GM04504 (cell line): Measurements from ENCODE around the gene SH2D3C.

Experiments used
- DNase-seq: peaks from one replicate; pipeline ENCODE4 v3.0.0-alpha.2; 2012; ENCODE audit warnings: low read depth

The SH2D3C gene

GRCh38 chr9:127778280-127779135, at the start of gene SH2D3C:
SH2D3C (minus strand) TSS chr9:127778666; CDS start chr9:127778627, 39 bp downstream.
- no peak for DNase-seq

DNA sequence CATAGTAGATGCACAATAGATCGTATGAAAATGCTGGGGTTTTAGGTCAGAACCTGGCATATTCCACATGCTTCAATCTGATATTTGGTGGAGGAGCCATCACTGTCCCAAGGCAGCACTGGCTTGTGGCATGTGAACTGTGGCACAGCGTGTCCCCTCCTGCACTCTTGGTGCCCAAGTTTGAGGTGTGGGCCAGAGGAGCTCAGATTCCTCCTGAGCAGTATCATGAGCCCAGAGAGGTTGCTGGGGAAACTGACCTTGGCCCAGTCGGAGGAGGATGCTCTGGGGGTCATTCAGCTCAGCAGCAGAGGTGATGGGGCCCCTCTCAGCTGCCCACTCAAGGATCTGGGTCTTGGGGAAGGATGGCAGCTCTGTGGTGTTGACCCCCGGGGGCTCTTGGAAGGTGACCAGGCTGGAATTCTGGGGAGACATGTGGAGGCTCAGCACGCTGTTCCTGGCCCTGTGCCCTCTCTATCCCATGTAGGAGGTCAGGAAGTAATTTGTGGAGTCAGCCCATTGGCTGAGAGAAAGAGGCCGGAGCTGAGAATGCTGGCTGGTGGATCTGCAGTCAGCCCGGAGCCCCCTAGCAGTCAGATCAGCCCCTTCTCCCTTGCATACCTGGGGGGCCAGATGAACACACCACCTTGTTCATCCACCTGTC, 47.9 kb upstream of the SH2D3C start:
- DNase-seq, result no peak

DNA sequence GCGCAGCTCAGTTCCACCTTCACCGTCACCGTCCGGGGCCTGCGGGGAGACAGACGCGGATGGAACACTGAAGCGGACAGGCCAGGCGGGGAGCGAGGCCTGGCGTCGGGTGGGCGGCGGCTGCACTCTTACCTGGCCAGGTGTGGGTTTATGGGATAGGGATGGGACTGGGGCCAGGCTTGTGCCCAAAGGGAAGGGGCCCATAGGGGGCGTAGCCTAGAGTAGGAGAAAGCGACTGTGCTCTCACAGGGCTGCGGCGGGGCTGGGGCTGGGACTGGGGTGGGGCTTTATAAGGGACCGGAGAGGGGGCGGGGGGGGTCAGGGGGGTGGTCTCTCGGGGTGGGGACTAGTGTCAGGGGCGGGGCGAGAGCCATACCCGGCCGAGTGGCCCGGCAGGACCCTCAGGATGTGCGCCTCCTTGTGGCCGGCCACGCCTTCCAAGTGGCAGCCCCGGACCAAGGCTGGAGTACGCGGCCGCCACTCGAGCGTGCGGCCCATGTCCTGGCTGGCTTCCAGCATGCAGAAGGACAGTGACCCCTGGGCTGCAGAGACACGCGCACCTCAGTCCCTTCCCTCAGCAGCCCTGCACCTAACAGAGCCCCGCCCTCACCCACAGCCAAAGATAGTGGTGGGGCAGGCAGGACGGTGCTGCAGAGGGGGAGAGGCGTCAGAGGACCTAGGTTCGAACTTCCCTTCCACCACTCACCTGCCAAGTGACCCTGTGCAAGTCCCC, 47.0 kb upstream of the SH2D3C start:
- DNase-seq, result no peak

DNA sequence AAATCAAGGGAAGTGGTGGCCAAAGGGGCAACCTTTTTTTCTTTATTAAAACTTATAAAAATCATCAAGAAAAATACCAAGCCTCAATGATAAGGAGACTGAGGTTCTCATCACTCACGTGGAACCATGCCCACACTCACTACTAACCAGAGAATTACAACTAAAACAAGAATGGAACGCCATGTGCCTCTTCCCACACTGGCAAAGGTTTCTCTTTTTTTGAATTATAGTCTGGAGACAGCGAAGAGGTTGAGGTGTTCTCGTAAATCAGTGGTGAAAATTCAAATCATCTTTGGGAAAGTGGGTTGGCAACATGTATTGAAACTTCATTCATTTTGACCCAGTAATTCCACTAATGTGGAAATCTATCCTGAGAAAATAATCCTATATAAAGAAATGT, 43.6 kb upstream of the SH2D3C start:
- no peak for DNase-seq

- DNase-seq, result no peak
Measured at GRCh38 chr9:127818574-127818973, 40.1 kb upstream of the SH2D3C start.

- no peak for DNase-seq
Measured at GRCh38 chr9:127817881-127818434, 39.5 kb upstream of the SH2D3C start.

GRCh38 chr9:127816728-127817127, 38.3 kb upstream of the SH2D3C start:
- DNase-seq, result no peak

DNA sequence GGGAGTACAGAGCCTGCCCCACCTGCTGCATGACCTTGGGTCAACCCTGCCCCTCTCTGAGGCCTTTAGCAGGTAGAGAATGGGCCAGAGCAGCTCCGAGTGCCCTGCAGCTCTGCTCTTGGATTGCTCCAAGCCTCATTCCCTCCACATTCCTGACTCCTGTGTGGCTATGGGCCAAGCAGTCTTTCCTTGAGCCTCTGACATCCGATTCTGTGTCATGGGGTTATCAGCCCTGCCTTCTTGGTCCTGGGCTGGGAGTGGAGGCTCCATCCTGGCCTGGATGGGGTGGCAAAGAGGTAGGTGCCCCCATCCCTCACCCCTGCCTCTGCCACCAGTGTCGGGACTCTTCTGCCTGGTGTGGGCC, 37.9 kb upstream of the SH2D3C start:
- DNase-seq, result no peak

- no peak for DNase-seq
Measured at GRCh38 chr9:127815512-127816361, 37.3 kb upstream of the SH2D3C start.

DNA sequence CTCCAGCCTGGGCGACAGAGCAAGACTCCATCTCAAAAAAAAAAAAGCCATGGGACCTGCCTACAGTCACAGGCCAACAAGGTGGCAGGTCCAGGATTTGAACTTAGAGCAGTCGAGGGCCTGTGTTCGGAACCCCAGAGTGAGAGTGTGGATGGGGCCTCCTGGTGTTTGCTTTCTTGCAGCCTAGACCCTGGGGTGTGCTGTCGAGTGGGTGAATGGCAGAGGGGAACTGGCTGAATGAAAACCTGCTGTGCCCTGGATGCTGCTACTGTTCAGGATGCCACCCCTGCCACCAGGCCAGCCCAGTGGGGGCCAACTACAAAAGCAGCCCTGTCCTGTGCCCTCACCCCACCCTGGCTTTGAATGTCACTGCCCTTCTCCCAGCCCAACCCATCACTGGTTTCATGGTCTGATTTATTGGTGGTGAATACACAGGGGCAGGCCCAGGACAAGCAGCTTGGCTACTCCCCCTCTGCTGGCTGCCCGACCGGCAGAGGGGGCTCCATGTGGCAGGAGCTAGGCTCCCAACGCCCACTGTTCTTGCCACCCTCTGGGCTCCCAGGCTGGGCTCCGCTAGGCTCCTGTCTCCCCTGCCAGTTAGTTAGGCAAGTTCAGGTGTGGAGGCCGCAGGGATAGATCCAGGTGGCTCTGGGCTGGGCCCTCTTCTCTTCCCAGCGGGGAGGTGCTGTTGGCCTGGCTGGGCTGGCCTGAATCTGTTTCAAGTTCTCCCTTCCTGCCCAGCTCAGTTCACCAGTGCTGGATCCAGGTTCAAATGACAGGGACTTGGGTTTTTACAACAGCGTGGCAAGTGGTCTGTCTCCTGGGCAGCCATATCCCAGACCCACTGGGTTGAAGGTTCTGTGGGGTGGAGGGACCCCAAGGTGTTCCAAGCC, 36.4 kb upstream of the SH2D3C start:
- DNase-seq, result no peak

DNA sequence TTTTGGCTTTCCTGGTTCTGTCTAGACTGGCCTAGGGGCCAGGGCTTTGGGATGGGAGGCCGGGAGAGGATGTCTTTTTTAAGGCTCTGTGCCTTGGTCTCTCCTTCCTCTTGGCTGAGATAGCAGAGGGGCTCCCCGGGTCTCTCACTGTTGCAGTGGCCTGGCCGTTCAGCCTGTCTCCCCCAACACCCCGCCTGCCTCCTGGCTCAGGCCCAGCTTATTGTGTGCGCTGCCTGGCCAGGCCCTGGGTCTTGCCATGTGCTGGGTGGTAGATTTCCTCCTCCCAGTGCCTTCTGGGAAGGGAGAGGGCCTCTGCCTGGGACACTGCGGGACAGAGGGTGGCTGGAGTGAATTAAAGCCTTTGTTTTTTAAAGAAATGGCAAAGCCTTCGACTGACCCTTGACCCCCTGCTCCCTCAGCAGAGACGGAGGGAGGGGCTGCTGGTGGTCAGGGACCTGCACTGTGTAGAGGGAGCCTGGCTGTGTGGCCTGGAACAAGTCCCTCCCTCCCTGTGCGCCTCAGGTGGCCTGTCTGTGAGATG, 35.3 kb upstream of the SH2D3C start:
- DNase-seq, result no peak

DNA sequence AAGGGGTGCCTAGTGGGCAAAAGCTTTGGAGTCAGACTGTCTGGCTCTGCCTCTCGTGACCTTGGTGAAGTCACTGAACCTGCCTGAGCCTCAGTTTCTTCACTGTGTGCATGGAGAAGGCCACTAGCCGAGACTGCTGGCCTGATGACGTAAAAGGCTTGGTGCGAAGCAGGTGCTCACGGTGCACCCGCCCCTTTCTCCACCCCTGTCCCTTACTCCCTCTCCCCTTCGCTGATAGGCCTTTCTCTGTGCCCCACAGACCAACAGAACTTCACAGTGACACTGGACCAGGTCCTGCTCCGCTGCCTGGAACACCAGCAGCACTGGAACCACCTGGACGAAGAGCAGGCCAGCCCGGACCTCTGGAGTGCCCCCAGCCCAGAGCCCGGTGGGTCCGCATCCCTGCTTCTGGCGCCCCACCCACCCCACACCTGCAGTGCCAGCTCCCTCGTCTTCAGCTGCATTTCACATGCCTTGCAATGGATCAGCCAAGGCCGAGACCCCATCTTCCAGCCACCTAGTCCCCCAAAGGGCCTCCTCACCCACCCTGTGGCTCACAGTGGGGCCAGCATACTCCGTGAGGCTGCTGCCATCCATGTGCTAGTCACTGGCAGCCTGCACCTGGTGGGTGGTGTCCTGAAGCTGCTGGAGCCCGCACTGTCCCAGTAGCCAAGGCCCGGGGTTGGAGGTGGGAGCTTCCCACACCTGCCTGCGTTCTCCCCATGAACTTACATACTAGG, 34.6 kb upstream of the SH2D3C start:
- no peak for DNase-seq

- DNase-seq, result no peak
Measured at GRCh38 chr9:127812011-127812410, 33.5 kb upstream of the SH2D3C start.

- no peak for DNase-seq
Measured at GRCh38 chr9:127810378-127811187, 32.1 kb upstream of the SH2D3C start.

DNA sequence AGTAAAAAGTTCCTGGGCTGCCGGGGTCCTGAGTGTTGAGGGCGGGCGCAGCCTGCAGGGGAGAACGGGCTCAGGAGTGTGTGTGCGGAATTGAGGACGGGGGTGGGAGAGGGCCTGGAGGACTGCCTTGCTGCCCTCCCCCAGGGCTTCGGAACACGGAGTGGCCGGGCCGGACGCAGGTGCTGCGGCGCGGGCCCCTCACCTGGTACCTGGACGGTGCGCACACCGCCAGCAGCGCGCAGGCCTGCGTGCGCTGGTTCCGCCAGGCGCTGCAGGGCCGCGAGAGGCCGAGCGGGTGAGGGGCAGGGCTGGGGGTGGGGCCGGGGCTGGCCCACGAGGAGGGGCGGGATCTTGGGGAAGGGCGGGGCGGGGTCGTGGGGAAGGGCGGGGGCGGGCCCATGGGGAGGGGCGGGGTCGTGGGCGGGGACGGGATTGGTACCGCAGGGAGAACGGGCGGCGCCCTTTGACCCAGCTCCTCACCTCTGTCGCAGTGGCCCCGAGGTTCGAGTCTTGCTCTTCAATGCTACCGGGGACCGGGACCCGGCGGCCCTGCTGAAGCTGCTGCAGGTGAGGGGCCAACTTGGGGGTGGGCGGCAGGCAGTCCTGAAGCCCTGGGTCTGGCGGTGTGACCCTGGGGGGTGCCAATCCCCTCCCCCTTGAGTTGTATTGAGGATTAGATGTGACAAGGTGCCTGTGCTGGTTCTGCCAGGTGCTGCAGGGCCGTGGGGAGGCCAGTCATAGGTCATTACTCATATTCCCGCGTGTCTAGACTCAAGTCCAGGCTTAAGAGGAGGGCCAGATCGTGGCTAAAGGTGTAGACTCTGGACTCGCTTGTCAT, 31.3 kb upstream of the SH2D3C start:
- DNase-seq, result no peak

DNA sequence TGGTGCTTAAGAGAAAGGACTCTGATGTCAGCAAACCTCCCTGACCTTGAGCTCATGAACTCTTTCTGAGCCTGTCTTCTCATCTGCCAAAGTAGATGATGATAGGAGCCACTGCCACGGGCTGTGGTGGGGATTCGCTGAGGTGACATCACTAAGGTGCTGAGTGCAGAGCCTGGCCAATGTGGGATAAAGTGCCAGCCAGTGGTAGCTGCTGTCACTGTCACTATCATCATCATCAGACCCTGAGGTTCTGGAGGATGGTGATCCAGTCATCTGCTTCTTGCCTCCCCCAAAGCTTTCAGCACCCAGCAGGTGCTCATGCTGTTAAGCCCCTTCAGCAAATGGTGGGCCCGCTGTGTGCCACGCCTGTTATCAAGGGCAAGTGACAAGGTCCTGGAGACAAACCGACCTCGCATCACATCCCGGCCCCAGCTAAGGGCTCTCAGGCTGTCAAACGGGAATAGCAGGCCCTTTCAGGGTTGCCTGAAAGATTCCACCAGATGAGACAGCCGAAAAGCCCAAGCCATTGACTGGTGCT, 30.6 kb upstream of the SH2D3C start:
- no peak for DNase-seq

GRCh38 chr9:127808347-127809001, 30.0 kb upstream of the SH2D3C start:
- no peak for DNase-seq
